Transverse colon (tissue), 3 donors: Measurements from ENCODE around the gene TAS2R7.

Source experiments
- CTCF ChIP-seq, 5 experiments: fragments of 200-600 bp in 3 of 5; fragments of 450-650 bp in 2 of 5; sonication (generic) in 3 of 5; IDR thresholded peaks; 1 replicate in 2 of 5; 2 replicates in 3 of 5; pipeline ENCODE4 v1.5.1; 2016 to 2017; ENCODE audit warnings: antibody characterized with exemption in 5 of 5, inconsistent platforms in 3 of 5, mild to moderate bottlenecking in 2 of 5, moderate library complexity in 1 of 5
- POLR2A ChIP-seq: fragments of 450-650 bp; IDR thresholded peaks from one replicate; pipeline ENCODE4 v1.6.1; 2016; ENCODE audit warnings: antibody characterized with exemption, mild to moderate bottlenecking, moderate library complexity

- no peak for TF ChIP-seq CTCF (IDR thresholded peaks at IDR 0.05)
- no peak for TF ChIP-seq POLR2A
Observed at GRCh38 chr12:10826258-10826657, 23.8 kb upstream of the TAS2R7 start, which contains the start of gene TAS2R10.
